Endothelial cell of umbilical vein (primary cell): Measurements from ENCODE around the gene DECR2. TPM values are rescaled to one million over a fixed set of nuclear protein-coding genes. Genes with fewer than 3 reads are reported as not detected.
"Not testable (repeated sequence)": the region's sequence is repeated elsewhere in the genome, so short reads cannot be mapped to it uniquely, and the experiment has no call there.

Experiments used
- BruUV-seq: library from RNA; stranded (reverse); fragments of 400-500 nt; replicated peaks from 2 replicates; lab custom pipeline; 2021; lab: Mats Ljungman, UMichigan
- CTCF ChIA-PET: fragments of 300-600, 350-600 bp; sonication (Branson Sonifier 250); formaldehyde crosslinking; loops from one replicate; lab custom pipeline; 2021; ENCODE audit warnings: antibody characterized with exemption, inconsistent platforms; lab: Charles Lee
- POLR2A ChIA-PET: fragments of 300-600, 350-600 bp; sonication (Branson Sonifier 250); formaldehyde crosslinking; loops from one replicate; lab custom pipeline; 2021; ENCODE audit warnings: antibody characterized with exemption, inconsistent platforms; lab: Charles Lee
- DNase-seq: peaks from one replicate; pipeline ENCODE4 v3.0.0-alpha.2; 2011; ENCODE audit warnings: low read depth, low spot score
- FAIRE-seq: peaks from 2 replicates; lab custom pipeline; 2011; peaks lifted over from hg19 to GRCh38; lab: Jason Lieb, UNC
- H2AFZ ChIP-seq: 2 replicates; pipeline ENCODE4 v1.6.0; 2012; ENCODE audit warnings: low read depth, low read length, control low read depth, inconsistent platforms
- H3K27ac ChIP-seq: 2 replicates; pipeline ENCODE4 v1.5.1; 2011; ENCODE audit warnings: low read depth, mild to moderate bottlenecking, control low read depth, low read length, moderate library complexity; ENCODE audit not compliant: insufficient read depth
- H3K27me3 ChIP-seq, 2 experiments: 2 replicates each; pipeline versions ENCODE4 v1.6.0 to v1.6.1; 2011; ENCODE audit warnings: low read length in 2 of 2, mixed read lengths in 1 of 2; ENCODE audit not compliant: control insufficient read depth in 2 of 2, insufficient read depth in 2 of 2
- H3K36me3 ChIP-seq, 2 experiments: 2 replicates in 1 of 2; 3 replicates in 1 of 2; pipeline ENCODE4 v1.5.1; 2011; ENCODE audit warnings: low read length in 2 of 2, mild to moderate bottlenecking in 1 of 2, moderate library complexity in 1 of 2; ENCODE audit not compliant: control insufficient read depth in 2 of 2, insufficient read depth in 2 of 2; ENCODE audit errors: extremely low read depth in 1 of 2
- H3K4me1 ChIP-seq: 3 replicates; pipeline ENCODE4 v1.5.1; 2011; ENCODE audit warnings: mild to moderate bottlenecking, low read length; ENCODE audit not compliant: control insufficient read depth, insufficient read depth; ENCODE audit errors: extremely low read depth
- H3K4me2 ChIP-seq: 2 replicates; pipeline ENCODE4 v1.6.1; 2011; ENCODE audit warnings: low read length, control low read depth, mixed read lengths; ENCODE audit not compliant: insufficient read depth
- H3K4me3 ChIP-seq, 3 experiments: fragments of 200-600 bp in 1 of 3; sonication (generic), shearing (Covaris generic) in 1 of 3; replicated peaks in 1 of 3; 2 replicates each; pipeline ENCODE4 v1.5.1; 2011 to 2016; ENCODE audit warnings: control low read depth in 3 of 3, low read length in 3 of 3, mild to moderate bottlenecking in 2 of 3, inconsistent platforms in 1 of 3, low read depth in 1 of 3, moderate library complexity in 1 of 3; ENCODE audit not compliant: insufficient read depth in 1 of 3
- H3K79me2 ChIP-seq: 2 replicates; pipeline ENCODE4 v1.6.0; 2012; ENCODE audit warnings: low read length, inconsistent platforms; ENCODE audit not compliant: control insufficient read depth, insufficient read depth
- H3K9ac ChIP-seq: replicated peaks from 2 replicates; pipeline ENCODE3; 2011; ENCODE audit warnings: low read length, control low read depth; ENCODE audit not compliant: insufficient read depth; ENCODE audit errors: extremely low read depth
- H3K9me1 ChIP-seq: replicated peaks from 3 replicates; pipeline ENCODE4 v1.6.0; 2011; ENCODE audit warnings: mild to moderate bottlenecking, low read length; ENCODE audit not compliant: control insufficient read depth, insufficient read depth; ENCODE audit errors: extremely low read depth
- H3K9me3 ChIP-seq: replicated peaks from 2 replicates; pipeline ENCODE4 v1.5.1; 2012; ENCODE audit warnings: low read length, inconsistent platforms; ENCODE audit not compliant: control insufficient read depth, insufficient read depth
- H4K20me1 ChIP-seq: replicated peaks from 2 replicates; pipeline ENCODE3; 2011; ENCODE audit warnings: mild to moderate bottlenecking, low read length; ENCODE audit not compliant: control insufficient read depth, insufficient read depth; ENCODE audit errors: extremely low read depth
- EZH2 ChIP-seq: IDR thresholded peaks from 2 replicates; pipeline ENCODE4 v1.6.1; 2012; ENCODE audit warnings: borderline replicate concordance, low read depth, mild to moderate bottlenecking, moderate library complexity, low read length, inconsistent platforms; ENCODE audit not compliant: severe bottlenecking
- JUN ChIP-seq: IDR thresholded peaks from 2 replicates; pipeline ENCODE4 v1.6.1; 2011; ENCODE audit warnings: borderline replicate concordance, low read depth; ENCODE audit not compliant: insufficient read length, insufficient read depth
- MYC ChIP-seq: IDR thresholded peaks from one replicate; pipeline ENCODE4 v1.6.1; 2011; ENCODE audit warnings: mild to moderate bottlenecking, low read depth, low read length
- dilution Hi-C: fragments of 300-500 bp; cut with MboI; formaldehyde crosslinking; loops from one replicate; pipeline ENCODE4 v1.15.0; 2019; ENCODE audit warnings: low sequenced_read_pairs; ENCODE audit not compliant: extremely low pct_ligation_motif_present
- intact Hi-C: fragments of 100-400 bp; cut with micrococcal nuclease; formaldehyde crosslinking; loops from one replicate; pipeline ENCODE4 v1.10.0; 2022
- polyA plus RNA-seq, 4 experiments: library from polyadenylated mRNA; depleted of rRNA in 3 of 4; stranded (reverse) in 3 of 4; unstranded in 1 of 4; fragments of >200 nt; gene quantifications; 2 replicates each; pipeline versions ENCODE4 v1.2.1 to v1.2.3, GENCODE V29; 2011 to 2012; ENCODE audit warnings: missing spikeins in 1 of 4
- total RNA-seq: library from RNA; stranded (reverse); gene quantifications from 2 replicates; pipeline ENCODE4 v1.2.3, GENCODE V29; 2021

DECR2 gene
- total and polyA plus RNA-seq, 2 donors (not counting 3 experiments of a cell fraction or from before 2014, with no cell fraction given): 28.3 to 46.5 TPM

DNA sequence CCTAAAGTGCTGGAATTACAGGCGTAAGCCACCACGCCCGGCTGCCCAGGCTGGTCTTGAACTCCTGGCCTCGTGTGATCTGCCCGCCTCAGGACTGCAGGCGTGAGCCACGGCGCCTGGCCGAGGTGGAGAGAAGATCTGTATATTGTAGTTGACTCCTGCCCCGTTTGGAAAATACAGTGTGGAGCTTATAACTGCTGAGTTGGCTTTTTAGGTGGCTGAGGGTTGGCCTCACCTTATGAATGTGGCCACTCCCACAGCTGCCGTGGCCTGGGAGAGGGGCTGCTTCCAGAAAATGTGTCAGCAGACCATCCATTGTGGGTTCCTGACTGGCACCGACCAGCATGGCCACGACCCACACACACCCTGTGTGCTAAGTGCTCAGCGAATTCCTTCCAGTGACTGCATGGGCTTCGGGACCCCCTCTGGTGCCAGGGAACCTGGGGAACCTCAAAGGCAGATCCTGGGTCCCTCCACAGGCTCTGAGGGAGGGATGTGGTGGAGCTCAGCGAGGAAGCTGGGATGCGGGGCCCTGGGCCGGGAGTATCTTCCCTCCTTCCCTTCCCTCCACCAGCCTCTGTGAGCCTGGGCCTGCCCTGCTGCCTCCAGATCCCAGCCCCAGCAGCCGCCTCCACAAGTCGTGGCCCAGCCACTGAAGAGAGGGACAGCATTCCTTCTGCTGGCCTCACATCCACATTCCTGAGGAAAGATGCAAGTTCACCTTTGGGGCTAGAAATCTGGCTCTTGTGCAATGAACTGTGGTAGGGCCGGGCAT, 12.9 kb downstream of the DECR2 start:
- BruUV-seq: no TSS peak
- Histone ChIP-seq H3K9me3 (no peaks in the 10 kb centered on the region), H3K4me2 (no peak overlapping the region), H3K9me1 (no peaks in the 10 kb centered on the region), H3K36me3 (peaks cover 0 to 6% of the 10 kb centered on the region in 2 experiments), H3K79me2 (no peaks in the 10 kb centered on the region), H3K9ac (no peak overlapping the region), H3K4me1 (no peaks in the 10 kb centered on the region), H3K27me3 (no peaks in the 10 kb centered on the region), H2AFZ (no peak overlapping the region), H3K27ac (no peak overlapping the region), H3K4me3 (no peak overlapping the region), H4K20me1 (no peaks in the 10 kb centered on the region)
- DNase-seq (no peak), FAIRE-seq (no peak)
- TF ChIP-seq JUN: no peak
- no peak for TF ChIP-seq EZH2
- no peak for TF ChIP-seq MYC
- intact Hi-C loops (no loop called here), dilution Hi-C loops (no loop called here)
- ChIA-PET CTCF (no interaction called here), POLR2A (interaction anchor here (0.7 kb wide), 1 partner anchor 212 kb away, joined by 6 read pairs; no protein-coding TSS in a partner anchor)

- H3K9me1 ChIP-seq, H3K9me3 ChIP-seq, H2AFZ ChIP-seq, H3K79me2 ChIP-seq, H3K4me1 ChIP-seq, FAIRE-seq, BruUV-seq, H3K4me3 ChIP-seq, H4K20me1 ChIP-seq, dilution Hi-C loops, CTCF ChIA-PET, H3K27me3 ChIP-seq, DNase-seq, POLR2A ChIA-PET, H3K36me3 ChIP-seq, H3K9ac ChIP-seq, H3K4me2 ChIP-seq, intact Hi-C loops, H3K27ac ChIP-seq: not testable (repeated sequence)
These were observed 13.4 kb downstream of the DECR2 start for GRCh38 chr16:415170-415498.

DNA sequence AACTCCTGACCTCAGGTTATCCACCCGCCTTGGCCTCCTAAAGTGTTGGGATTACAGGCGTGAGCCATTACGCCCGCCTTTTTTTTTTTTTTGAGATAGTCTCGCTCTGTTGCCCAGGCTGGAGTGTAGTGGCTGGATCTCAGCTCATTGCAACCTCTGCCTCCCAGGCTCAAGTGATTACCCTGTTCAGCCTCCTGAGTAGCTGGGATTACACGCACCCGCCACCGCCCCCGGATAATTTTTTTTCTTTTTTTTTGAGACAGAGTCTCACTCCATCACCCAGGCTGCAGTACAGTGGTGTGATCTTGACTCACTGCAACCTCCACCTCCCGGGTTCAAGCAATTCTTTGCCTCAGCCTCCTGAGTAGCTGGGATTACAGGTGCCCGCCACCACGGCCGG, 20.5 kb downstream of the DECR2 start:
- H3K4me2 ChIP-seq, H3K9ac ChIP-seq, DNase-seq, H4K20me1 ChIP-seq, BruUV-seq, H2AFZ ChIP-seq, H3K27ac ChIP-seq, H3K27me3 ChIP-seq, dilution Hi-C loops, intact Hi-C loops, H3K9me3 ChIP-seq, FAIRE-seq, H3K36me3 ChIP-seq, H3K9me1 ChIP-seq, POLR2A ChIA-PET, H3K4me3 ChIP-seq: not testable (repeated sequence)
- peaks cover 22% of the 10 kb centered on the region for H3K4me1 ChIP-seq
- H3K79me2 ChIP-seq: peaks cover 11% of the 10 kb centered on the region
- CTCF ChIA-PET: interaction anchor here (1.7 kb wide), 1 partner anchor 73 kb away, joined by 6 read pairs; no protein-coding TSS in a partner anchor
